Stimulated activated CD4-positive, alpha-beta T cell treated with anti-CD3 and anti-CD28 coated beads, Interleukin-1b, Interleukin-23, amount 100 ng/mL, for 1 hour (primary cell): ENCODE data around the gene UBE2I.

ENCODE experiments used
- DNase-seq, 2 donors: peaks; one replicate each; pipeline ENCODE4 v3.0.0-alpha.2; 2020; ENCODE audit warnings: low read depth in 2 of 2

The UBE2I gene

GRCh38 chr16:1361685-1362360, 52.4 kb downstream of the UBE2I start:
- DNase-seq = no peak

GRCh38 chr16:1362807-1363206, 53.4 kb downstream of the UBE2I start:
- DNase-seq = no peak

- DNase-seq = peak; percentile 41 to 61
Observed at GRCh38 chr16:1363501-1364041, 54.1 kb downstream of the UBE2I start.

- no peak for DNase-seq
Observed at GRCh38 chr16:1364510-1364909, 55.1 kb downstream of the UBE2I start.

GRCh38 chr16:1366060-1366711, 56.8 kb downstream of the UBE2I start:
- no peak for DNase-seq

- DNase-seq = no peak
Observed at GRCh38 chr16:1366712-1367299, 57.4 kb downstream of the UBE2I start.

- DNase-seq = no peak
Observed at GRCh38 chr16:1367486-1368174, 58.2 kb downstream of the UBE2I start.

- no peak for DNase-seq
Observed at GRCh38 chr16:1371054-1371978, 61.9 kb downstream of the UBE2I start.

GRCh38 chr16:1372292-1372950, 63.0 kb downstream of the UBE2I start:
- DNase-seq = no peak

- no peak for DNase-seq
Observed at GRCh38 chr16:1374418-1375297, 65.2 kb downstream of the UBE2I start.

- no peak for DNase-seq
Observed at GRCh38 chr16:1375298-1375640, 65.8 kb downstream of the UBE2I start.

GRCh38 chr16:1375741-1376410, 66.4 kb downstream of the UBE2I start:
- no peak for DNase-seq
